ENCODE data around the gene EIF5A2.

Gene EIF5A2

DNA sequence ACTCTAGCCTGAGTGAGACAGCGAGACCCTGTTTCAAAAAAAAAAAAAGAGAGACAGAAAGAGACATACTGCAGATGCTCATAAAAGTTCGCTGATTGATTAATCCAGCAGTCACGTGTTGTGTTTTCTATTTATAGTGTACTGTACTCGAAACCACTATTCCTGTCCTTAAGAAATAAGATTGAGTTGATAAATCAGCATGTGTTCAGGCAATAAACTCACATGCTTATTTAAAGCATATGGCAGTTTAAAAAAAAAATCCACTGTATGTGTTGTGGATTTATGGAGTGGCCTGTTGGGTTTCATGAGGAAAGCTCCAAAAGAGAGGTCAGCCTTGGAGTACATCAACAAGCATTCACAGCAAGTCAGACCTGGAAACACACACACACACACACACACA lies 56.1 kb downstream of the EIF5A2 start:
- no peak for DNase-seq (ENCODE audit: low read depth)

DNA sequence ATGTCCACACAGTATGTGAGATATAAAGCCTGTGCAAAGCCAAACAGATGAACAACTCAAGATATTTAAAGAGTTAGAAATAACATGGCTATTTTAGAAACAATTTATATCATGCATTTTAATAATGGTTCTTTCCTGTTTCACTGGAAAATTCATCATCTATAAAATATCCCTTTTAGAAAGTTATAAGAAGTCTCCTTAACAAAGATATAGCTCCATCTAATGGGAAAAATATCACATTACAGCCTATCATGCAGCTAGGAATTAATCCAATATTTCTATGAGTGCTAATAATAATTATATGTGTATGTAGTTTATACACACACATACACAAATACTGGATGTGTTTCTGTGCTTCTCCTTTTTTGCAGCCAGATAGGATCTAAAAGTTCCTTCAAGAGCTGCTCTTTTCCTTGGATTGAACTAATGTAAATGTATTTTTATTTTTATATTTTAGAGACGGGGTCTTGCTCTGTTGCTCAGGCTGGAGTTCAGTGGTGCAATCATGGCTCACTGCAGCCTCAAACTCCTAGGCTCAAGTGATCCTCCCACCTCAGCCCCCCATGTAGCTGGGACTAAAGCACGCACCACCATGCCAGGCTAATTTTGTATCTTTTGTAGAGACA lies 60.0 kb downstream of the EIF5A2 start:
- no peak for DNase-seq (ENCODE audit: low read depth)

DNA sequence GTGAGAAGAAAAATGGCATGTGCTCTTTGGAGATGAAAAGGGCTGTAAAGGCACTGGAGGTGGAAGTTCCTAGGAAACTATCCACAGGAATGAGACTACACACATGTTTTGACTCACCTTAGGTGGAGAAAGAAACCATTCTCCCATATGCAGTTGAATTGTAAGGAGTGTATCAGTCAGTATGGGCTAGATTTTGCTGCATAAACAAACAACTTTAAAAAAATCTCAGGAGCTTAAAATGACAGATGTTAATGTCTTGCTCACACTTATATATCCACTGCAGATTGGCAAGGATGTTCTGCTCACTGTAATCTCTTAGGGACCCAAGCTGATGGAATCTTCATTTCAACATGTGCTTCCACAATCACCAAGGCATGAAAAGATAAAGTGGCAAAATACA lies 64.1 kb downstream of the EIF5A2 start:
- DNase-seq (ENCODE audit: low read depth), result no peak

DNA sequence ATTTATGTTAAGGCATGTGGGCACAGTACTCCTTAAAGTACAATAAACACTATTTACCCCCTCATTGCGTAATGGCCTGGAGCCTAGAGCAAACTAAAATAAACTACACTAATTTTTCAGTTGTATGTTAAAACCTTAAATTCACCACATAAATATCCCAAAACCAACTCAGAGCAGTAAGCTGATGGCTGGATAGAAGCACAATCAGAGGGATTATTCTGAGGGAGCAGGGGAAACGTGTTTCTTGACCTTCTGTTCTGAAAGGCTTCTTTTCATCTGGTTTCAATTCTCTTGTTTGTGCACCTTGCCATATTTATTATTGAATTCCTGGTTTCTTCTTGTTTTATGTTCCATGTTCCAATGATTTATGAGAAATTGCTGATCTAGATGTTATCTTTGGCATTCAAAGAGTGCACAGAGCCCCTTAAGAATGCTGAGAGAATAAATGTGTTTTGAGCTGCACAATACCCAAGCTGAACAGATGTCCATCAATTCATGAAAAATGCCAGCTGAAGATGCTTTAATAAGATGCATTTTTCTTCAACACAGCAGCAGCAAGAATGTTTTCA lies 68.1 kb downstream of the EIF5A2 start:
- DNase-seq (ENCODE audit: low read depth), result no peak

DNA sequence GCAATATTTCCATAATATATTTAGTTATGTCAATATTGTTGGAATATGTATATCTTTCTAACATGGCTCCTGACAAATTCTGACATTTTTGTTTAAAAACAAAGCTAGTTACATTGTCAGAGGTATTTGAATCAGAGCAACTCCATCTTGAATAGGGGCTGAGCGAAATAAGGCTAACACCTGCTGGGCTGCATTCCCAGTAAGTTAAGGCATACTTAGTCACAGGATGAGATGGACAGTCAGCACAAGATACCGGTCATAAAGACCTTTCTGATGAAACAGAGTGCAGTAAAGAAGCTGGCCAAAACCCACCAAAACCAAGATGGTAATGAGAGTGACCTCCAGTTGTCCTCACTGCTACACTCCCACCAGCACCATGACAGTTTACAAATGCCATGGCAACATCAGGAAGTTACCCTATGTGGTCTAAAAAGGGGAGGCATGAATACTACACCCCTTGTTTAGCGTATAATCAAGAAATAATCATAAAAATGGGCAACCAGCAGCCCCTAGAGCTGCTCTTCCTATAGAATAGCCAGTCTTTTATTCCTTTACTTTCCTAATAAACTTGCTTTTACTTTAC lies 68.8 kb downstream of the EIF5A2 start:
- DNase-seq (ENCODE audit: low read depth), result no peak

Data from stimulated activated CD8-positive, alpha-beta memory T cell treated with anti-CD3 and anti-CD28 coated beads, Interleukin-15, amount 100 ng/mL, for 24 hours (primary cell).